ENCODE measurements around the gene APOC3. TPM values are rescaled to one million over a fixed set of nuclear protein-coding genes. Genes with fewer than 3 reads are reported as not detected.

The APOC3 gene
- total RNA-seq, 1 experiment from 2014 or later: 128 TPM

GRCh38 chr11:116851626-116852025 is 21.9 kb downstream of the APOC3 start:
- no peak for DNase-seq
- Histone ChIP-seq H3K9me3 (no peaks in the 10 kb centered on the region), H3K27me3 (replicated peaks; ENCODE audit: control insufficient read depth, insufficient read depth, low read length) (no peaks in the 10 kb centered on the region), H3K36me3 (ENCODE audit: control insufficient read depth, insufficient read depth, low read length) (peaks cover 9% of the 10 kb centered on the region), H3K4me3 (ENCODE audit: low read depth, low read length) (no peak overlapping the region), H3K4me1 (no peaks in the 10 kb centered on the region)
- Mint-ChIP-seq H3K4me1 (ENCODE audit: low read depth, unreplicated experiment) (peaks cover 10% of the 10 kb centered on the region), H3K9me3 (ENCODE audit: unreplicated experiment) (no peaks in the 10 kb centered on the region), H3K27ac (ENCODE audit: unreplicated experiment) (no peak overlapping the region), H3K36me3 (ENCODE audit: insufficient read depth, unreplicated experiment) (peaks cover 40% of the 10 kb centered on the region), H3K4me3 (ENCODE audit: unreplicated experiment) (no peak overlapping the region), H3K27me3 (ENCODE audit: insufficient read depth, unreplicated experiment) (no peaks in the 10 kb centered on the region)
- intact Hi-C loops (cut with micrococcal nuclease; ENCODE audit: unreplicated experiment): no loop called here
- no TSS peak for BruUV-seq (replicated peaks)
- no peak for TF ChIP-seq CTCF (IDR thresholded peaks at IDR 0.05; ENCODE audit: insufficient read depth in 1 of 2, low read depth in 1 of 2, low read length in 1 of 2, severe bottlenecking in 1 of 2, unreplicated experiment in 1 of 2)
- POLR2A ChIA-PET: no interaction called here
- CTCF ChIA-PET: interaction anchor here (1.1 kb wide), 1 partner anchor 23 kb away, joined by 3 read pairs; no protein-coding TSS in a partner anchor

DNA sequence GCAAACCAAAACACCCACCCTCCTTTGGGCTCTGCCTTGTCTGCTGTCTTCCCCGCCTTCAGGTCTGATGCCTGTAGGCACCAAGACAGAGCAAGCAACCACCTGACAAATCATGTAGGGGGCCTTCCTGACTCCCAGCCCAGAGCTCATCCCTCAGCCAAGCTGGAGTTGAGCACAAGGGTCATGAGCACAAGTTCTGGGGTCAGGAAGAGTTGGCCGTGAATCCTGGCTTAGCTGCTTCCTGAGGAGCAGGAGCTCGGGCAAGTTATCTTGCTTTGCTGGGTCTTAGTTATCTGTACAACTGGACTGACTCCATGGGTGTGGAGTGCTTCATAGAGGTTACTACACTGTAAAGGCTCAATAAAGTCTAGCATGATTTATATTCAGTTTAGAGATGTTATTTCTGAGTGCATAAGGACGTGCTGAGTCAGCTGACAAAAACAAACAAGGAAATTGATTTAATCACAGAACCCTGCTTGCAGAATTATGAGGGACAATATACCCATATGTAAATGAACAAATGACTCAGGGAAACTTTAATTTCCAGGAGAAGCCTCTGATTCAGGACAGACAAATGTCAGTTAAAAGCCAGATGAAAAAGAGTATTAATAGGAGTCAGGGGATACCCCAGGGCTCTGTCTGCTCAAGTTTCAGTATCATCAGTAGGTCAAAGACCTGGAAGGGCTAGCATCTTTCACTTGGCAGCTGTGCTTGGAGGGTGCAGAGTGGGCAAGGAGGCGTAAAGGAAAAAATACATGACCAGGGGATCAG is 22.7 kb downstream of the APOC3 start:
- H3K9me3 ChIP-seq: no peaks in the 10 kb centered on the region
- Mint-ChIP-seq H3K4me3 (ENCODE audit: unreplicated experiment) (no peak overlapping the region), H3K27ac (ENCODE audit: unreplicated experiment) (no peak overlapping the region), H3K9me3 (ENCODE audit: unreplicated experiment) (no peaks in the 10 kb centered on the region), H3K36me3 (ENCODE audit: insufficient read depth, unreplicated experiment) (peaks cover 41% of the 10 kb centered on the region), H3K4me1 (ENCODE audit: low read depth, unreplicated experiment) (peaks cover 10% of the 10 kb centered on the region), H3K27me3 (ENCODE audit: insufficient read depth, unreplicated experiment) (no peaks in the 10 kb centered on the region)
- no peak overlapping the region for H3K4me3 ChIP-seq (ENCODE audit: low read depth, low read length)
- TF ChIP-seq CTCF (IDR thresholded peaks at IDR 0.05; ENCODE audit: insufficient read depth in 1 of 2, low read depth in 1 of 2, low read length in 1 of 2, severe bottlenecking in 1 of 2, unreplicated experiment in 1 of 2): no peak
- POLR2A ChIA-PET: no interaction called here
- no peak for DNase-seq
- peaks cover under 1% of the 10 kb centered on the region; the same call in 1 of the 2 replicates for H3K4me1 ChIP-seq
- no peaks in the 10 kb centered on the region for H3K27me3 ChIP-seq (replicated peaks; ENCODE audit: control insufficient read depth, insufficient read depth, low read length)
- CTCF ChIA-PET: interaction anchor here (0.6 to 1.1 kb wide), 2 partner anchors 24 to 1499 kb away, joined by 3 read pairs; no protein-coding TSS in a partner anchor
- BruUV-seq (replicated peaks): no TSS peak
- H3K36me3 ChIP-seq (ENCODE audit: control insufficient read depth, insufficient read depth, low read length): peaks cover 6% of the 10 kb centered on the region
- intact Hi-C loops (cut with micrococcal nuclease; ENCODE audit: unreplicated experiment): no loop called here

DNA sequence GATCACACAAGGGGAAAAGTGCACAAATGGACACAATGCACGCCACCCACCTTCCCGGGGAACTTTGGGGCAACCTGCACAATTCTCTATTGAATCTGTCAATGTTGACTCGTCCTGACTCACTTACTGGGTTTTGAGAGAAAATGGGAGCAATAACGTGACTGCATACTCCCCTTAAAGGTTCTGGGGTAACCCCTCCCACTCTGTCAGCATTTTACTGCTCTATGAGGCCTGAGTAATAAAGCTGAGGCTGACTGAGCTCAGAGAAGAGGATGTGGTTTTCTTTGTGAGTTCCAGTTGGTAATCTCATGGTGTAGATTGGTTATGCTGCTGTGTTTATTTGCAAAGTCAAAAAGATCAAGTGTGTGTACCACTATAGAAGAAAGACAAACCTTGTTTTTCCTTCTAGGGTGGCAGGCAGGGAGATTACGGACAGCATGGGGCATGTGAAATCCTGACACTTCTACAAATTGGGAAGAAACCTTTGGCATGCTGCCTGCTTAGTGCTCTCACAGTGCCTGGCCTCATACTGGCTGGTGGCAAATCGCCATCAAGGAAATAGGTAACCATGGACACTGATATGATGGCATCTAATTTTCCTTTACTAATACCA is 23.9 kb downstream of the APOC3 start:
- TF ChIP-seq CTCF (IDR thresholded peaks at IDR 0.05; ENCODE audit: insufficient read depth in 1 of 2, low read depth in 1 of 2, low read length in 1 of 2, severe bottlenecking in 1 of 2, unreplicated experiment in 1 of 2): no peak
- Histone ChIP-seq H3K36me3 (ENCODE audit: control insufficient read depth, insufficient read depth, low read length) (peaks cover 6% of the 10 kb centered on the region), H3K27me3 (replicated peaks; ENCODE audit: control insufficient read depth, insufficient read depth, low read length) (no peaks in the 10 kb centered on the region), H3K4me1 (peaks cover 5% of the 10 kb centered on the region; the same call in 1 of the 2 replicates), H3K4me3 (ENCODE audit: low read depth, low read length) (no peak overlapping the region), H3K9me3 (no peaks in the 10 kb centered on the region)
- H3K36me3 Mint-ChIP-seq (ENCODE audit: insufficient read depth, unreplicated experiment): peaks cover 52% of the 10 kb centered on the region
- H3K9me3 Mint-ChIP-seq (ENCODE audit: unreplicated experiment): no peaks in the 10 kb centered on the region
- BruUV-seq (replicated peaks): no TSS peak
- peaks cover 17% of the 10 kb centered on the region for H3K4me1 Mint-ChIP-seq (ENCODE audit: low read depth, unreplicated experiment)
- no peak for DNase-seq
- H3K4me3 Mint-ChIP-seq (ENCODE audit: unreplicated experiment): no peak overlapping the region
- no peak overlapping the region for H3K27ac Mint-ChIP-seq (ENCODE audit: unreplicated experiment)
- no peaks in the 10 kb centered on the region for H3K27me3 Mint-ChIP-seq (ENCODE audit: insufficient read depth, unreplicated experiment)
- intact Hi-C loops (cut with micrococcal nuclease; ENCODE audit: unreplicated experiment): no loop called here
- CTCF ChIA-PET: interaction anchor here (0.6 to 1.5 kb wide), 2 partner anchors 62 to 1498 kb away, joined by 3 to 4 read pairs; partner anchors contain the start of gene APOA5
- POLR2A ChIA-PET: no interaction called here

Data from Caco-2 (cell line).